GM12878 (cell line): Measurements from ENCODE around the gene RUNDC3A.

Experiments
- POU2F2 ChIP-seq: IDR thresholded peaks from 3 replicates; pipeline ENCODE4 v1.6.1; 2011; ENCODE audit warnings: low read depth, mild to moderate bottlenecking, low read length, borderline replicate concordance
- TF ChIP-seq, protein P1 (sequence below): IDR thresholded peaks from 2 replicates; pipeline ENCODE4 v1.6.1; 2011; ENCODE audit warnings: low read depth, low read length, improper control_type of control experiment, borderline replicate concordance

DNA sequence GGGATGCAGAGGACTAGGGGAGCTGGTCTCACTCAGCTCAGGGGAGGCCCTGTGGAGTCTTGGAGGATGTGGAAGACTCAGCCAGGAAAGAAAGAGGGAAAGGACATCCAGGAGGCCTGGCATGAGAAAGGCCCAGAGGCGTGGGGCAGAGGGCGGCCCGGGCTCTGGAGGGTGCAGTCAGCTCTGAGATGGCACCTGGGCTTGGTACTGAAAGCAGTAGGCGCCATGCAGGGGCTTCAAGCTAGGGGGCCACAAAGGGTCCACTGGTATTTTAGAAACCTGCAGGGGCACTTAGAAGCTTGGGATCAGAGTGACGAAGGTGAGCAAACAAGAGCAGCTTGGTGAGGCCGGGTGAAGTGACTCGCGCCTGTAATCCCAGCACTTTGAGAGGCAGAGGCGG lies 49.7 kb downstream of the RUNDC3A start:
- TF ChIP-seq, protein P1, sequence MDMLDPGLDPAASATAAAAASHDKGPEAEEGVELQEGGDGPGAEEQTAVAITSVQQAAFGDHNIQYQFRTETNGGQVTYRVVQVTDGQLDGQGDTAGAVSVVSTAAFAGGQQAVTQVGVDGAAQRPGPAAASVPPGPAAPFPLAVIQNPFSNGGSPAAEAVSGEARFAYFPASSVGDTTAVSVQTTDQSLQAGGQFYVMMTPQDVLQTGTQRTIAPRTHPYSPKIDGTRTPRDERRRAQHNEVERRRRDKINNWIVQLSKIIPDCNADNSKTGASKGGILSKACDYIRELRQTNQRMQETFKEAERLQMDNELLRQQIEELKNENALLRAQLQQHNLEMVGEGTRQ, result no peak
- TF ChIP-seq POU2F2, result no peak
